Lower leg skin (tissue), 3 donors: ENCODE measurements around the gene ZNF385B.

Source experiments
- CTCF ChIP-seq, 3 donors: fragments of 450-650 bp; IDR thresholded peaks; one replicate each; pipeline ENCODE4 v1.5.1; 2016; ENCODE audit warnings: antibody characterized with exemption in 3 of 3, mild to moderate bottlenecking in 3 of 3, moderate library complexity in 2 of 3
- POLR2A ChIP-seq, 2 donors: fragments of 450-650 bp; IDR thresholded peaks; one replicate each; pipeline ENCODE4 v1.6.1; 2016 to 2017; ENCODE audit warnings: antibody characterized with exemption in 2 of 2, mild to moderate bottlenecking in 1 of 2, moderate library complexity in 1 of 2

GRCh38 chr2:179553382-179553781, 308.0 kb downstream of the ZNF385B start:
- TF ChIP-seq CTCF (IDR thresholded peaks at IDR 0.05): no peak
- no peak for TF ChIP-seq POLR2A (IDR thresholded peaks at IDR 0.05)
